Trophoblast cell (in vitro differentiated cells and primary cell): Measurements from ENCODE around the gene SNCG.

Experiments used
- DNase-seq, 2 donors: peaks; one replicate each; pipeline ENCODE4 v3.0.0-alpha.2; 2016
- H2AFZ ChIP-seq: 2 replicates; pipeline ENCODE4 v1.6.1; 2013; ENCODE audit warnings: low read length, moderate library complexity, mild to moderate bottlenecking; ENCODE audit not compliant: insufficient read depth, poor library complexity
- H2AK5ac ChIP-seq: 2 replicates; pipeline ENCODE4 v1.6.1; 2013; ENCODE audit warnings: mild to moderate bottlenecking, low read length
- H2BK120ac ChIP-seq: 2 replicates; pipeline ENCODE4 v1.6.1; 2013; ENCODE audit warnings: low read length, mild to moderate bottlenecking, moderate library complexity; ENCODE audit not compliant: insufficient read depth, poor library complexity
- H2BK12ac ChIP-seq: 2 replicates; pipeline ENCODE4 v1.6.1; 2013; ENCODE audit warnings: mild to moderate bottlenecking, low read length, moderate library complexity
- H2BK5ac ChIP-seq: 2 replicates; pipeline ENCODE4 v1.6.1; 2013; ENCODE audit warnings: low read length, low read depth, moderate library complexity, mild to moderate bottlenecking; ENCODE audit not compliant: poor library complexity
- H3K14ac ChIP-seq: 2 replicates; pipeline ENCODE4 v1.6.1; 2013; ENCODE audit warnings: mild to moderate bottlenecking, low read length
- H3K18ac ChIP-seq: 2 replicates; pipeline ENCODE4 v1.6.1; 2013; ENCODE audit warnings: mild to moderate bottlenecking, low read length
- H3K23ac ChIP-seq: 2 replicates; pipeline ENCODE4 v1.6.1; 2013; ENCODE audit warnings: low read length
- H3K27ac ChIP-seq: 2 replicates; pipeline ENCODE4 v1.5.1; 2013; ENCODE audit warnings: low read depth, mild to moderate bottlenecking, inconsistent platforms, low read length, moderate library complexity
- H3K27me3 ChIP-seq: 2 replicates; pipeline ENCODE4 v1.6.1; 2013; ENCODE audit warnings: inconsistent platforms, mild to moderate bottlenecking, low read length, moderate library complexity; ENCODE audit not compliant: insufficient read depth
- H3K36me3 ChIP-seq, 2 experiments: 1 replicate in 1 of 2; 2 replicates in 1 of 2; pipeline ENCODE4 v1.6.1; 2013; ENCODE audit warnings: low read length in 2 of 2, mild to moderate bottlenecking in 2 of 2, moderate library complexity in 1 of 2; ENCODE audit not compliant: insufficient read depth in 2 of 2, control insufficient read depth in 1 of 2
- H3K4ac ChIP-seq: 2 replicates; pipeline ENCODE4 v1.6.1; 2013; ENCODE audit warnings: low read depth, mild to moderate bottlenecking, low read length, moderate library complexity
- H3K4me1 ChIP-seq, 2 experiments: 1 replicate in 1 of 2; 2 replicates in 1 of 2; pipeline ENCODE4 v1.6.1; 2013; ENCODE audit warnings: low read length in 2 of 2, mild to moderate bottlenecking in 2 of 2, moderate library complexity in 1 of 2; ENCODE audit not compliant: insufficient read depth in 2 of 2, control insufficient read depth in 1 of 2
- H3K4me2 ChIP-seq: 2 replicates; pipeline ENCODE4 v1.6.1; 2013; ENCODE audit warnings: inconsistent platforms, mild to moderate bottlenecking, low read length, moderate library complexity
- H3K4me3 ChIP-seq: 2 replicates; pipeline ENCODE4 v1.5.1; 2013; ENCODE audit warnings: mild to moderate bottlenecking, low read depth, low read length, inconsistent platforms
- H3K79me1 ChIP-seq: one replicate; pipeline ENCODE4 v1.6.1; 2013; ENCODE audit warnings: low read length
- H3K79me2 ChIP-seq: 2 replicates; pipeline ENCODE4 v1.6.1; 2013; ENCODE audit warnings: low read length, mild to moderate bottlenecking; ENCODE audit not compliant: control insufficient read depth, insufficient read depth, poor library complexity
- H3K9ac ChIP-seq: 2 replicates; pipeline ENCODE4 v1.6.1; 2013; ENCODE audit warnings: mild to moderate bottlenecking, low read length
- H3K9me3 ChIP-seq: 2 replicates; pipeline ENCODE4 v1.6.1; 2013; ENCODE audit warnings: low read depth, mild to moderate bottlenecking, control low read depth, inconsistent platforms, low read length; ENCODE audit not compliant: insufficient read depth
- H4K12ac ChIP-seq: 2 replicates; pipeline ENCODE4 v1.6.1; 2013; ENCODE audit warnings: low read depth, mild to moderate bottlenecking, low read length, moderate library complexity
- H4K8ac ChIP-seq: 2 replicates; pipeline ENCODE4 v1.6.1; 2013; ENCODE audit warnings: low read depth, mild to moderate bottlenecking, low read length, moderate library complexity
- H4K91ac ChIP-seq: one replicate; pipeline ENCODE4 v1.6.1; 2013; ENCODE audit warnings: low read depth, mild to moderate bottlenecking, low read length, moderate library complexity
- WGBS: extraction: QIAGEN DNeasy Blood & Tissue Kit; methylation state at CpG from one replicate; pipeline ENCODE4 v1.1.7; 2013; ENCODE audit warnings: missing lambda C conversion rate; ENCODE audit not compliant: insufficient read length, insufficient coverage; ENCODE audit errors: extremely low coverage; 5-methylcytosine and 5-hydroxymethylcytosine counted together

The SNCG gene

DNA sequence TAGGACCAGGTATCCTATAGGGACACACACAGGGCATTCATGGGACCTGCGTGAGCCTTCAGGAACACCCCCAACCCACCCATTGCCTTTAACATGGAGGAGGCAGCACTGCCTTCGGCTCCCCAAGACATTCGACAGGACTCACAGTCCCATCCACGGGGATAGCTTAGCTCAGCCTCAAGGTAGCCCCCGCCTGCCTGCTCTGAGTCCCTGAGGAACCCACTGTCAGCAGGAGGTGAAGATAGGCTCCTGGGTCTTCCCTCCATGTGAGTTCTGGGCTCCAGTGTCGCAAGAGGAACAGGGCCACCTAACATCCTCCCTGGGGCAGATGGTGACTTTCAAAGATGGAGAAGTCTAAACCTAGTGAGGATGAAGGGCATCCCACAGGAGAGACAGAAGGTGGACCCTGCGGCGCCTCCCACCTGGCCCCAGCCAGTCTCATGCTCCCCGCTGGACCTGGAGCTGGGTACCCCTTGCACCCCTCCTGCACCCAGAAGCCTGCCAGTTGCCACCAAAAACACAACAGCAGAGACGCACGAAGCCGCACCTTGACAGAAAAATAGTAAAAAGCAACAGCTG is 5.0 kb downstream of the SNCG start:
- no peak overlapping the region for H4K91ac ChIP-seq
- no CpG with 5 or more reads among the region's 12 CpGs for WGBS
- no peak overlapping the region for H4K12ac ChIP-seq
- H3K4me3 ChIP-seq = no peak overlapping the region
- H3K4me2 ChIP-seq = no peak overlapping the region
- H2AFZ ChIP-seq = no peak overlapping the region
- H4K8ac ChIP-seq = no peak overlapping the region
- DNase-seq = no peak
- peaks cover 3% of the 10 kb centered on the region for H3K79me1 ChIP-seq
- no peak overlapping the region for H3K27ac ChIP-seq
- H3K27me3 ChIP-seq = no peaks in the 10 kb centered on the region
- H2BK120ac ChIP-seq = no peak overlapping the region
- no peak overlapping the region for H3K18ac ChIP-seq
- peaks cover 13 to 23% of the 10 kb centered on the region in 2 experiments for H3K4me1 ChIP-seq
- H3K14ac ChIP-seq = no peak overlapping the region
- no peaks in the 10 kb centered on the region for H3K79me2 ChIP-seq
- no peak overlapping the region for H2AK5ac ChIP-seq
- peaks cover 6% of the 10 kb centered on the region for H3K9me3 ChIP-seq
- no peak overlapping the region for H3K9ac ChIP-seq
- H2BK12ac ChIP-seq = no peak overlapping the region
- no peak overlapping the region for H2BK5ac ChIP-seq
- no peak overlapping the region for H3K4ac ChIP-seq
- H3K36me3 ChIP-seq = no peaks in the 10 kb centered on the region
- H3K23ac ChIP-seq = no peak overlapping the region

DNA sequence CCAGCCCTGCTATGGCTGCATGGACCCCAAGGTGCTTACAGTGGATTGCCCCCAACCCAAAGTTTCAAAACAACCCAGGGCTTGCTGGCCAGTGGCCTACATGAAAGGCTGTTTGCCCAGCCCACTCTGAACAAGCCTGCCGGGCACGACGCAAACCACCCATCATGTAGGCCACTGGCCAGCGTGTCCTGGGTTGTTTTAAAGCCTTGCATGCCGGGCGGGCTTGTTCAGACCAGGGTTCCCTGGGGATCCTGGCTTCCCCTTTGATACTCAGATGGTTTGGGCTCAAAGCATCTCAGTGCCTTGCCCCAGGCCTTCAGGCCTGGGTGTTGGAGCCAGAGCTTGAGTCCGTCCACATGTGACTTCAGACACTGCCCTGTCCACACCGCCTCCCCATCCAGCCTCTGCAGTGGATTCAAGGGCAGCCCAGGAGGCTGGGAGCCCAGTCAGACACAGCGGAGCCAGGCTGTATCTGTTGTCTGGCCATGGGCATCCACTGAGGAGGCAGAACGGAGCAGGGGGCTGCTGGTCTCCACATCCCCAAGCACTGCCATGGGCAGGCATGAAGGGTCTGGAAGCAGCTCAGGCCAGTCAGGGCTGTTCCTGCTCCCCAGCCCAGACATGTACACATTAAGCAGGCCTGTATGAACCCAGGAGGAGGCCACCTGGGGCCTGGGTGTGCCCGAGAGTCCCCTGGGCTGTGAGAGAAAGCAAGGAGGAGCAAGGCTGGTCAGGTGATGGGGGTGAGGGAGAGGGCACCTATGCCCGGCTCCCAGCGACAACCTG is 5.9 kb downstream of the SNCG start:
- Histone ChIP-seq H2BK12ac (no peak overlapping the region), H3K9ac (no peak overlapping the region), H2AK5ac (no peak overlapping the region), H4K91ac (no peak overlapping the region), H4K12ac (no peak overlapping the region), H3K79me2 (no peaks in the 10 kb centered on the region), H3K27me3 (no peaks in the 10 kb centered on the region), H3K36me3 (no peaks in the 10 kb centered on the region), H3K9me3 (peaks cover 6% of the 10 kb centered on the region), H2BK5ac (no peak overlapping the region), H2BK120ac (no peak overlapping the region), H3K23ac (no peak overlapping the region), H3K4me1 (peaks cover 6 to 15% of the 10 kb centered on the region in 2 experiments), H4K8ac (no peak overlapping the region), H3K18ac (no peak overlapping the region), H2AFZ (no peak overlapping the region), H3K4me3 (no peak overlapping the region), H3K27ac (no peak overlapping the region), H3K4me2 (no peak overlapping the region), H3K14ac (no peak overlapping the region), H3K4ac (no peak overlapping the region), H3K79me1 (no peaks in the 10 kb centered on the region)
- no CpG with 5 or more reads among the region's 13 CpGs for WGBS
- DNase-seq = no peak

GRCh38 chr10:86964847-86965190 is 6.4 kb downstream of the SNCG start:
- H3K9me3 ChIP-seq = peaks cover 6% of the 10 kb centered on the region
- no peak overlapping the region for H3K27ac ChIP-seq
- H3K36me3 ChIP-seq = no peaks in the 10 kb centered on the region
- no peak for DNase-seq
- H3K4me3 ChIP-seq = no peak overlapping the region
- H3K14ac ChIP-seq = no peak overlapping the region
- no peaks in the 10 kb centered on the region for H3K79me1 ChIP-seq
- H3K27me3 ChIP-seq = no peaks in the 10 kb centered on the region
- H3K4me1 ChIP-seq = peaks cover under 1 to 9% of the 10 kb centered on the region in 2 experiments
- H3K18ac ChIP-seq = no peak overlapping the region
- no peak overlapping the region for H4K91ac ChIP-seq
- no CpG with 5 or more reads among the region's 2 CpGs for WGBS
- H3K79me2 ChIP-seq = no peaks in the 10 kb centered on the region
- H2AFZ ChIP-seq = no peak overlapping the region
- no peak overlapping the region for H2BK120ac ChIP-seq
- H3K23ac ChIP-seq = no peak overlapping the region
- H2AK5ac ChIP-seq = no peak overlapping the region
- H2BK5ac ChIP-seq = no peak overlapping the region
- no peak overlapping the region for H3K9ac ChIP-seq
- H4K8ac ChIP-seq = no peak overlapping the region
- H3K4ac ChIP-seq = no peak overlapping the region
- no peak overlapping the region for H4K12ac ChIP-seq
- H3K4me2 ChIP-seq = no peak overlapping the region
- no peak overlapping the region for H2BK12ac ChIP-seq

- Histone ChIP-seq H3K79me1 (peaks cover 3% of the 10 kb centered on the region), H4K12ac (no peak overlapping the region), H3K14ac (no peak overlapping the region), H3K23ac (no peak overlapping the region), H4K8ac (peak overlapping the region; percentile 8), H4K91ac (no peak overlapping the region), H3K79me2 (peaks cover 2% of the 10 kb centered on the region), H3K18ac (no peak overlapping the region), H2AFZ (no peak overlapping the region), H3K27ac (no peak overlapping the region), H3K4me3 (no peak overlapping the region), H3K4me1 (peaks cover 5 to 12% of the 10 kb centered on the region in 2 experiments), H3K4me2 (no peak overlapping the region), H3K9ac (no peak overlapping the region), H3K27me3 (no peaks in the 10 kb centered on the region), H2BK12ac (no peak overlapping the region), H3K9me3 (peaks cover 4% of the 10 kb centered on the region), H2BK120ac (no peak overlapping the region), H3K36me3 (no peaks in the 10 kb centered on the region), H2AK5ac (no peak overlapping the region), H3K4ac (no peak overlapping the region), H2BK5ac (no peak overlapping the region)
- no CpG with 5 or more reads among the region's 11 CpGs for WGBS
- no peak for DNase-seq
Observed at GRCh38 chr10:86965986-86966654, 7.7 kb downstream of the SNCG start.
